Measurements from ENCODE around the gene GRID2IP. TPM values are rescaled to one million over a fixed set of nuclear protein-coding genes. Genes with fewer than 3 reads are reported as not detected.

Gene GRID2IP
- total RNA-seq, 2 experiments from 2014 or later = 0.36 to 0.39 TPM

DNA sequence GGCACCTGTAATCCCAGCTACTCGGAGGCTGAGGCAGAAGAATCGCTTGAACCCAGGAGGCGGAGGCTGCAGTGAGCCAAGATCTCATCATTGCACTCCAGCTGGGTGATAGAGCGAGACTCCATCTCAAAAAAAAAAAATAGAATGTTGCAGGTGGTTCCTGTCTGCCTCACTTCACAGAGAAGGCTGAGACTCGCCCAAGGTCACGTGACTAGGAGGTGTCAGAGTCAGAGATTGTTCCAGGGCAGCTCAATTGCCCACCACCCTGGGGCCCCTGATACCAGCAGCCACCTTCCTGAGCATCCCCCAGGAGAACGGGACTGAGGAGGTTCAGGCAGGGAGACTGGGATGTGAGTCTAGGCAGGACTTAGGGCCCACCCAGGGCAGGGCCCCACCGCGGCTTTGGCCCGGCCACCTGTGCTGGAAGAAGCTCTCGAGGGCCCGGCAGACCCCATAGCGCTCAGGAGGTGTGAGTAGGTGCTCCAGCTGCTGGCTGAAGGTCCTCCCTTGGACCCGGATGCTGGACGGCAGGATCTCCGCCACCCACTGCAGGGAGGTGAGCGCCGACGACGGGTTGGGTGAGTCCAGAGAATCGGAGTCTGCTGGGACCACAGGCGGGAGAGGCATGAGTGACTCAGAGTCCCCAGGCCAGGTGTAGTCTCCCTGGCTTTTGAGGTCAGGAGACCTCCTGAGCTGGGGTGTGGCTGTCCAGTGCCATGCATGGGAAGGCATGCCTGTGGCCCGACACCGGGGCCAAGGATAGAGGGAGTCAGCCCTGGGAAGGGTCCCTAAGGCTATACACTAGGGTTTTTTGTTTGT, 30.9 kb downstream of the GRID2IP start:
- Mint-ChIP-seq H3K9me3 (no peaks in the 10 kb centered on the region), H3K27ac (no peak overlapping the region), H3K27me3 (peaks cover 9% of the 10 kb centered on the region), H3K36me3 (ENCODE audit: low read depth) (no peaks in the 10 kb centered on the region), H3K4me1 (ENCODE audit: low read depth) (peaks cover 6% of the 10 kb centered on the region), H3K4me3 (no peak overlapping the region)
- CTCF ChIA-PET = interaction anchor here (0.9 kb wide), 1 partner anchor 38 kb away, joined by 3 read pairs; no protein-coding TSS in a partner anchor
- no peak overlapping the region for H3K27ac ChIP-seq (ENCODE audit: low read depth in 1 of 2, low read length in 2 of 2)
- no peaks in the 10 kb centered on the region for H3K9me3 ChIP-seq (ENCODE audit: control insufficient read depth in 1 of 2, insufficient read depth in 1 of 2, low read length in 2 of 2)
- no peaks in the 10 kb centered on the region for H3K27me3 ChIP-seq (ENCODE audit: control insufficient read depth in 1 of 2, insufficient read depth in 2 of 2, low read length in 2 of 2)
- no peak for ATAC-seq (ENCODE audit: poor library complexity)
- no peak for DNase-seq
- peaks cover 7% of the 10 kb centered on the region for H3K4me1 ChIP-seq (ENCODE audit: insufficient read depth, low read length)
- H3K36me3 ChIP-seq (ENCODE audit: insufficient read depth, low read length) = no peaks in the 10 kb centered on the region
- POLR2A ChIA-PET = no interaction called here
- intact Hi-C loops (cut with DNase I, micrococcal nuclease) = no loop called here
- H3K4me3 ChIP-seq (ENCODE audit: low read length) = no peak overlapping the region
- no peak for TF ChIP-seq CTCF (IDR thresholded peaks at IDR 0.05)

GRCh38 chr7:6516387-6516983, 34.8 kb downstream of the GRID2IP start:
- Mint-ChIP-seq H3K36me3 (ENCODE audit: low read depth) (no peaks in the 10 kb centered on the region), H3K9me3 (no peaks in the 10 kb centered on the region), H3K27ac (no peak overlapping the region), H3K27me3 (no peaks in the 10 kb centered on the region), H3K4me1 (ENCODE audit: low read depth) (peaks cover 6% of the 10 kb centered on the region), H3K4me3 (peak overlapping the region; percentile 54)
- intact Hi-C loops (cut with DNase I, micrococcal nuclease) = no loop called here
- ATAC-seq (ENCODE audit: poor library complexity) (peak; percentile 58), DNase-seq (peak in 13 of 14 experiments; percentile 36 to 79 (median 59))
- POLR2A ChIA-PET = interaction anchor here (0.7 to 0.9 kb wide), 2 partner anchors 58 to 329 kb away, joined by 3 read pairs; no protein-coding TSS in a partner anchor
- Histone ChIP-seq H3K4me1 (ENCODE audit: insufficient read depth, low read length) (peaks cover 7% of the 10 kb centered on the region), H3K27me3 (ENCODE audit: control insufficient read depth in 1 of 2, insufficient read depth in 2 of 2, low read length in 2 of 2) (no peaks in the 10 kb centered on the region), H3K36me3 (ENCODE audit: insufficient read depth, low read length) (no peaks in the 10 kb centered on the region), H3K4me3 (ENCODE audit: low read length) (peak overlapping the region; percentile 40), H3K9me3 (ENCODE audit: control insufficient read depth in 1 of 2, insufficient read depth in 1 of 2, low read length in 2 of 2) (no peaks in the 10 kb centered on the region), H3K27ac (ENCODE audit: low read depth in 1 of 2, low read length in 2 of 2) (no peak overlapping the region)
- CTCF ChIA-PET = interaction anchor here (0.6 to 1.8 kb wide), 3 partner anchors 16 to 1854 kb away, joined by 3 to 5 read pairs (median 5); no protein-coding TSS in a partner anchor
- TF ChIP-seq CTCF (IDR thresholded peaks at IDR 0.05) = peak; percentile 83

GRCh38 chr7:6513541-6513940, 37.7 kb downstream of the GRID2IP start:
- intact Hi-C loops (cut with DNase I, micrococcal nuclease) = no loop called here
- POLR2A ChIA-PET = no interaction called here

More at GRCh38 chr7:6513541-6513940, 37.7 kb downstream of the GRID2IP start:
- Histone ChIP-seq H3K4me1 (ENCODE audit: insufficient read depth, low read length) (peaks cover 7% of the 10 kb centered on the region), H3K27ac (ENCODE audit: low read depth in 1 of 2, low read length in 2 of 2) (no peak overlapping the region), H3K9me3 (ENCODE audit: control insufficient read depth in 1 of 2, insufficient read depth in 1 of 2, low read length in 2 of 2) (no peaks in the 10 kb centered on the region), H3K27me3 (ENCODE audit: control insufficient read depth in 1 of 2, insufficient read depth in 2 of 2, low read length in 2 of 2) (no peaks in the 10 kb centered on the region), H3K4me3 (ENCODE audit: low read length) (no peak overlapping the region), H3K36me3 (ENCODE audit: insufficient read depth, low read length) (no peaks in the 10 kb centered on the region)
- Mint-ChIP-seq H3K9me3 (no peaks in the 10 kb centered on the region), H3K4me1 (ENCODE audit: low read depth) (peaks cover 6% of the 10 kb centered on the region), H3K27ac (no peak overlapping the region), H3K36me3 (ENCODE audit: low read depth) (no peaks in the 10 kb centered on the region), H3K4me3 (no peak overlapping the region), H3K27me3 (no peaks in the 10 kb centered on the region)
- ATAC-seq (ENCODE audit: poor library complexity) (no peak), DNase-seq (no peak)
- no peak for TF ChIP-seq CTCF (IDR thresholded peaks at IDR 0.05)
- CTCF ChIA-PET = no interaction called here

Measured in CD4-positive, alpha-beta T cell (primary cell).